Colonic mucosa (tissue), 4 donors: Measurements from ENCODE around the gene CD300A. TPM values are rescaled to one million over a fixed set of nuclear protein-coding genes. Genes with fewer than 3 reads are reported as not detected.

ENCODE experiments used
- DNase-seq: peaks from one replicate; pipeline ENCODE4 v3.0.0-alpha.2; 2020
- H3K27ac ChIP-seq: fragments of 200-600 bp; one replicate; pipeline ENCODE4 v1.8.0; 2021
- H3K27me3 ChIP-seq: fragments of 200-600 bp; one replicate; pipeline ENCODE4 v1.8.0; 2021
- H3K36me3 ChIP-seq: fragments of 200-600 bp; one replicate; pipeline ENCODE4 v1.8.0; 2021
- H3K4me1 ChIP-seq: fragments of 200-600 bp; one replicate; pipeline ENCODE4 v1.8.0; 2021; ENCODE audit warnings: mild to moderate bottlenecking
- H3K4me3 ChIP-seq: fragments of 200-600 bp; one replicate; pipeline ENCODE4 v1.8.0; 2021
- H3K9ac ChIP-seq, 2 donors: one replicate each; pipeline ENCODE4 v1.7.0; 2013; ENCODE audit warnings: control low read depth in 2 of 2, low read depth in 2 of 2, low read length in 2 of 2
- H3K9me3 ChIP-seq: fragments of 200-600 bp; one replicate; pipeline ENCODE4 v1.8.0; 2021
- CTCF ChIP-seq: fragments of 200-600 bp; IDR thresholded peaks from one replicate; pipeline ENCODE4 v1.8.0; 2022; ENCODE audit warnings: antibody characterized with exemption, mild to moderate bottlenecking
- intact Hi-C: fragments of 100-400 bp; cut with DNase I; formaldehyde crosslinking; loops from one replicate; pipeline ENCODE4 v1.14.1; 2022
- total RNA-seq, 2 donors: library from RNA; stranded (reverse); fragmentation: NEBNext Ultra II Directional in 1 of 2; extraction: Animal tissue kit (Norgen Biotek cat#: 25700) in 1 of 2; gene quantifications; one replicate each; pipeline ENCODE4 v1.2.1, GENCODE V29; 2021
- donor health status: healthy.
- donor health status: DM: no; HTN: no; CAD: no.
- donor health status: DM: no; HTN: no; CAD: no.

Gene CD300A
- total RNA-seq, 2 donors from 2014 or later, result 3.1 to 5.6 TPM

- peak; percentile 38 for TF ChIP-seq CTCF
- intact Hi-C loops, result loop anchor here (1.0 kb wide), 1 partner anchor 78 kb away; no protein-coding TSS in a partner anchor
- Histone ChIP-seq H3K36me3 (no peaks in the 10 kb centered on the region), H3K9me3 (no peaks in the 10 kb centered on the region), H3K27ac (no peak overlapping the region), H3K4me3 (no peak overlapping the region), H3K27me3 (no peaks in the 10 kb centered on the region), H3K4me1 (peaks cover 16% of the 10 kb centered on the region), H3K9ac (no peak overlapping the region)
- no peak for DNase-seq
These were observed 8.6 kb upstream of the CD300A start for GRCh38 chr17:74457820-74458166.

GRCh38 chr17:74458835-74459234 lies 7.6 kb upstream of the CD300A start:
- Histone ChIP-seq H3K4me1 (peaks cover 11% of the 10 kb centered on the region), H3K4me3 (no peak overlapping the region), H3K36me3 (no peaks in the 10 kb centered on the region), H3K9me3 (no peaks in the 10 kb centered on the region), H3K27me3 (no peaks in the 10 kb centered on the region), H3K27ac (no peak overlapping the region), H3K9ac (no peak overlapping the region)
- DNase-seq, result no peak
- no peak for TF ChIP-seq CTCF
- intact Hi-C loops, result no loop called here

GRCh38 chr17:74459622-74460021 lies 6.8 kb upstream of the CD300A start:
- no peak overlapping the region for H3K9ac ChIP-seq
- no peaks in the 10 kb centered on the region for H3K27me3 ChIP-seq
- no peak for TF ChIP-seq CTCF
- no peaks in the 10 kb centered on the region for H3K36me3 ChIP-seq
- H3K9me3 ChIP-seq, result no peaks in the 10 kb centered on the region
- no peak overlapping the region for H3K4me3 ChIP-seq
- H3K4me1 ChIP-seq, result peaks cover 6% of the 10 kb centered on the region
- intact Hi-C loops, result no loop called here
- DNase-seq, result no peak
- H3K27ac ChIP-seq, result no peak overlapping the region

- H3K36me3 ChIP-seq, result no peaks in the 10 kb centered on the region
- H3K4me1 ChIP-seq, result no peaks in the 10 kb centered on the region
- H3K27ac ChIP-seq, result no peak overlapping the region
- no peaks in the 10 kb centered on the region for H3K9me3 ChIP-seq
- H3K27me3 ChIP-seq, result no peaks in the 10 kb centered on the region
- H3K4me3 ChIP-seq, result no peak overlapping the region
- intact Hi-C loops, result no loop called here
- no peak for DNase-seq
- H3K9ac ChIP-seq, result peak overlapping the region in 1 of 2 donors; percentile 12
- no peak for TF ChIP-seq CTCF
These were observed 6.2 kb upstream of the CD300A start for GRCh38 chr17:74460241-74460640.

- Histone ChIP-seq H3K9ac (no peak overlapping the region), H3K4me3 (no peak overlapping the region), H3K9me3 (no peaks in the 10 kb centered on the region), H3K27ac (no peak overlapping the region), H3K4me1 (no peaks in the 10 kb centered on the region), H3K27me3 (no peaks in the 10 kb centered on the region), H3K36me3 (no peaks in the 10 kb centered on the region)
- intact Hi-C loops, result no loop called here
- no peak for DNase-seq
- no peak for TF ChIP-seq CTCF
These were observed 5.4 kb upstream of the CD300A start for GRCh38 chr17:74460996-74461395.

- Histone ChIP-seq H3K36me3 (no peaks in the 10 kb centered on the region), H3K27ac (no peak overlapping the region), H3K9ac (no peak overlapping the region), H3K9me3 (no peaks in the 10 kb centered on the region), H3K27me3 (no peaks in the 10 kb centered on the region), H3K4me1 (no peaks in the 10 kb centered on the region), H3K4me3 (no peak overlapping the region)
- no peak for DNase-seq
- no peak for TF ChIP-seq CTCF
- intact Hi-C loops, result no loop called here
These were observed 4.8 kb upstream of the CD300A start for GRCh38 chr17:74461611-74462010.
